Breast epithelium (tissue), 4 donors: ENCODE results near the gene MYBBP1A. TPM values are rescaled to one million over a fixed set of nuclear protein-coding genes. Genes with fewer than 3 reads are reported as not detected.
"Not testable (repeated sequence)": the region's sequence is repeated elsewhere in the genome, so short reads cannot be mapped to it uniquely, and the experiment has no call there.

Experiments used
- DNase-seq, 2 donors: peaks; one replicate each; pipeline ENCODE4 v3.0.0-alpha.2; 2019; ENCODE audit warnings: low spot score in 2 of 2
- H3K27ac ChIP-seq, 2 donors: fragments of 200-600 bp; sonication (generic) in 1 of 2; one replicate each; pipeline ENCODE4 v1.5.1; 2016 to 2019; ENCODE audit warnings: mild to moderate bottlenecking in 1 of 2
- H3K27me3 ChIP-seq, 2 donors: fragments of 200-600 bp; sonication (generic) in 1 of 2; one replicate each; pipeline versions ENCODE4 v1.5.1 to v1.6.0; 2017 to 2019; ENCODE audit warnings: control low read depth in 1 of 2, mild to moderate bottlenecking in 1 of 2
- H3K36me3 ChIP-seq: fragments of 200-600 bp; one replicate; pipeline ENCODE4 v1.5.1; 2019
- H3K4me1 ChIP-seq, 2 donors: fragments of 200-600 bp; sonication (generic); one replicate each; pipeline ENCODE4 v1.5.1; 2016 to 2019; ENCODE audit warnings: control low read depth in 1 of 2
- H3K4me3 ChIP-seq, 3 donors: fragments of 200-600 bp; sonication (generic); 1 replicate in 2 of 3; 2 replicates in 1 of 3; pipeline ENCODE4 v1.5.1; 2016 to 2019; ENCODE audit warnings: mild to moderate bottlenecking in 3 of 3, moderate library complexity in 2 of 3
- H3K9me3 ChIP-seq, 2 donors: fragments of 200-600 bp; sonication (generic) in 1 of 2; one replicate each; pipeline ENCODE4 v1.5.1; 2016 to 2019; ENCODE audit warnings: control low read depth in 1 of 2
- POLR2A ChIP-seq: fragments of 450-650 bp; IDR thresholded peaks from one replicate; pipeline ENCODE4 v1.6.1; 2016; ENCODE audit warnings: antibody characterized with exemption, mild to moderate bottlenecking, moderate library complexity
- POLR2AphosphoS5 ChIP-seq, 3 donors: sonication (generic); formaldehyde crosslinking; IDR thresholded peaks; one replicate each; pipeline ENCODE4 v1.6.1; 2017; ENCODE audit warnings: antibody characterized with exemption in 3 of 3
- intact Hi-C: fragments of 100-400 bp; cut with DNase I; formaldehyde crosslinking; loops from one replicate; pipeline ENCODE4 v1.15.1; 2023; ENCODE audit warnings: low total_unique reads
- total RNA-seq, 3 donors: library from RNA; depleted of rRNA; stranded (reverse); fragments of >200 nt; gene quantifications; one replicate each; pipeline ENCODE4 v1.1.0, GENCODE V29; 2016
- TF ChIP-seq, protein P1 (sequence below), 3 donors: fragments of 450-650 bp; IDR thresholded peaks; one replicate each; pipeline ENCODE4 v1.5.1; 2016 to 2017; ENCODE audit warnings: antibody characterized with exemption in 3 of 3, mild to moderate bottlenecking in 3 of 3, moderate library complexity in 3 of 3

MYBBP1A gene, protein sequence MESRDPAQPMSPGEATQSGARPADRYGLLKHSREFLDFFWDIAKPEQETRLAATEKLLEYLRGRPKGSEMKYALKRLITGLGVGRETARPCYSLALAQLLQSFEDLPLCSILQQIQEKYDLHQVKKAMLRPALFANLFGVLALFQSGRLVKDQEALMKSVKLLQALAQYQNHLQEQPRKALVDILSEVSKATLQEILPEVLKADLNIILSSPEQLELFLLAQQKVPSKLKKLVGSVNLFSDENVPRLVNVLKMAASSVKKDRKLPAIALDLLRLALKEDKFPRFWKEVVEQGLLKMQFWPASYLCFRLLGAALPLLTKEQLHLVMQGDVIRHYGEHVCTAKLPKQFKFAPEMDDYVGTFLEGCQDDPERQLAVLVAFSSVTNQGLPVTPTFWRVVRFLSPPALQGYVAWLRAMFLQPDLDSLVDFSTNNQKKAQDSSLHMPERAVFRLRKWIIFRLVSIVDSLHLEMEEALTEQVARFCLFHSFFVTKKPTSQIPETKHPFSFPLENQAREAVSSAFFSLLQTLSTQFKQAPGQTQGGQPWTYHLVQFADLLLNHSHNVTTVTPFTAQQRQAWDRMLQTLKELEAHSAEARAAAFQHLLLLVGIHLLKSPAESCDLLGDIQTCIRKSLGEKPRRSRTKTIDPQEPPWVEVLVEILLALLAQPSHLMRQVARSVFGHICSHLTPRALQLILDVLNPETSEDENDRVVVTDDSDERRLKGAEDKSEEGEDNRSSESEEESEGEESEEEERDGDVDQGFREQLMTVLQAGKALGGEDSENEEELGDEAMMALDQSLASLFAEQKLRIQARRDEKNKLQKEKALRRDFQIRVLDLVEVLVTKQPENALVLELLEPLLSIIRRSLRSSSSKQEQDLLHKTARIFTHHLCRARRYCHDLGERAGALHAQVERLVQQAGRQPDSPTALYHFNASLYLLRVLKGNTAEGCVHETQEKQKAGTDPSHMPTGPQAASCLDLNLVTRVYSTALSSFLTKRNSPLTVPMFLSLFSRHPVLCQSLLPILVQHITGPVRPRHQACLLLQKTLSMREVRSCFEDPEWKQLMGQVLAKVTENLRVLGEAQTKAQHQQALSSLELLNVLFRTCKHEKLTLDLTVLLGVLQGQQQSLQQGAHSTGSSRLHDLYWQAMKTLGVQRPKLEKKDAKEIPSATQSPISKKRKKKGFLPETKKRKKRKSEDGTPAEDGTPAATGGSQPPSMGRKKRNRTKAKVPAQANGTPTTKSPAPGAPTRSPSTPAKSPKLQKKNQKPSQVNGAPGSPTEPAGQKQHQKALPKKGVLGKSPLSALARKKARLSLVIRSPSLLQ (N-terminal part only)
- 10 to 100 TPM; 26.9 to 61.6 (median 50.1) TPM for total RNA-seq

- peak; percentile 92 to 97 for DNase-seq
- Histone ChIP-seq H3K4me3 (peak within 1 kb of the TSS; percentile 71 to 93 (median 88)), H3K9me3 (no peaks in the 10 kb centered on the region), H3K27ac (peak within 1 kb of the TSS; percentile 78 to 83), H3K36me3 (no peaks in the 10 kb centered on the region), H3K27me3 (no peaks in the 10 kb centered on the region), H3K4me1 (peaks cover 7 to 27% of the 10 kb centered on the region in 2 donors)
- intact Hi-C loops: no loop called here
- TF ChIP-seq, protein P1, sequence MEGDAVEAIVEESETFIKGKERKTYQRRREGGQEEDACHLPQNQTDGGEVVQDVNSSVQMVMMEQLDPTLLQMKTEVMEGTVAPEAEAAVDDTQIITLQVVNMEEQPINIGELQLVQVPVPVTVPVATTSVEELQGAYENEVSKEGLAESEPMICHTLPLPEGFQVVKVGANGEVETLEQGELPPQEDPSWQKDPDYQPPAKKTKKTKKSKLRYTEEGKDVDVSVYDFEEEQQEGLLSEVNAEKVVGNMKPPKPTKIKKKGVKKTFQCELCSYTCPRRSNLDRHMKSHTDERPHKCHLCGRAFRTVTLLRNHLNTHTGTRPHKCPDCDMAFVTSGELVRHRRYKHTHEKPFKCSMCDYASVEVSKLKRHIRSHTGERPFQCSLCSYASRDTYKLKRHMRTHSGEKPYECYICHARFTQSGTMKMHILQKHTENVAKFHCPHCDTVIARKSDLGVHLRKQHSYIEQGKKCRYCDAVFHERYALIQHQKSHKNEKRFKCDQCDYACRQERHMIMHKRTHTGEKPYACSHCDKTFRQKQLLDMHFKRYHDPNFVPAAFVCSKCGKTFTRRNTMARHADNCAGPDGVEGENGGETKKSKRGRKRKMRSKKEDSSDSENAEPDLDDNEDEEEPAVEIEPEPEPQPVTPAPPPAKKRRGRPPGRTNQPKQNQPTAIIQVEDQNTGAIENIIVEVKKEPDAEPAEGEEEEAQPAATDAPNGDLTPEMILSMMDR (IDR thresholded peaks at IDR 0.05): peak in 1 of 3 donors; percentile 11
- TF ChIP-seq POLR2AphosphoS5 (IDR thresholded peaks at IDR 0.05) (peak in 2 of 3 donors; percentile 60 to 63), POLR2A (peak; percentile 55)
These were observed at the start of gene MYBBP1A for GRCh38 chr17:4554997-4555799. TSS of gene MYBBP1A (minus strand) at chr17:4555384. CDS start at chr17:4555324, 60 bp downstream.

DNA sequence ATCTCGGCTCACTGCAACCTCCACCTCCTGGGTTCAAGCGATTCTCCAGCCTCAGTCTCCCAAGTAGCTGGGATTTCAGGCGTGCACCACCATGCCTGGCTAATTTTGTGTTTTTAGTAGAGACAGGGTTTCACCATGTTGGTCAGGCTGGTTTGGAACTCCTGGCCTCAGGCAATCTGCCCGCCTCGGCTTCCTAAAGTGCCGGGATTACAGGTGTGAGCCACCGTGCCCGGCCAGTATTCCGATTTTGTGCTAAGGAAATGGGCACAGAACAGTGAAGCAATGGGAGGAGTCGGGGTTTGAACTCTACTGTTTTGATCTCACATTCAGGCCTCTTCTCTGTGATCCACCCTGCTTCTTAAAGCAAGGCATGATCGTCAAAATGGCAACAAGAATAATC lies 49.6 kb upstream of the MYBBP1A start:
- H3K4me3 ChIP-seq, H3K27me3 ChIP-seq, H3K4me1 ChIP-seq, H3K36me3 ChIP-seq, DNase-seq, intact Hi-C loops, H3K9me3 ChIP-seq: not testable (repeated sequence)
- H3K27ac ChIP-seq: peak overlapping the region in 1 of 2 donors; percentile 72

DNA sequence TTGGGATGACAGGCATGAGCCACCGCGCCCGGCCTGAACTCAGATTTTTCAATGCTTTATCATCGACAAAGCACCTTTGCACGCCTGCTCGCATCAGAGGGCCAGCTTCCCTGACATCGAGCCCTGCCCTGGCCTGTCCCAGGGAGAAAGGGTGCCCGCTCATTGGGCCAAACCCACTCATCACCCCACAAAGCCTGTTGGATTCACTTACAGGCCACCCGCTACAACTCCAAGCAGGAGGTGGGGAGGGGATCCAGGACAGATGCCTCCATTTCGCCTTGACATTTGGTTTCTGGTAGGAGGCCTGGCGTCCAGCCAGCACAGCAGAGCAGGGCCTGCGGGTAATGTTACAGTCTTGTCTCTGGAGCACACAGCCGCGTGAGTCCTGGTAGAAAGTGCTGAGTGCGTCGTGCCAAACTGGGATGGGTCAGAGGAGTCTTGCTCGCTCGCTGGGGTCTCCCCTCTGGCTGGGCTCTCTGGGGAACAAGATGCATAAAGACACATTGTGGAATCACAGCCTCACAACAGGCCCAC lies 49.0 kb upstream of the MYBBP1A start:
- Histone ChIP-seq H3K4me1 (peaks cover 0 to 8% of the 10 kb centered on the region in 2 donors), H3K27me3 (no peaks in the 10 kb centered on the region), H3K27ac (peak overlapping the region in 1 of 2 donors; percentile 72), H3K36me3 (no peaks in the 10 kb centered on the region), H3K4me3 (no peak overlapping the region), H3K9me3 (no peaks in the 10 kb centered on the region)
- TF ChIP-seq, protein P1 (IDR thresholded peaks at IDR 0.05): no peak
- no peak for TF ChIP-seq POLR2AphosphoS5 (IDR thresholded peaks at IDR 0.05)
- TF ChIP-seq POLR2A: no peak
- intact Hi-C loops: no loop called here
- DNase-seq: peak in 1 of 2 donors; percentile 30

DNA sequence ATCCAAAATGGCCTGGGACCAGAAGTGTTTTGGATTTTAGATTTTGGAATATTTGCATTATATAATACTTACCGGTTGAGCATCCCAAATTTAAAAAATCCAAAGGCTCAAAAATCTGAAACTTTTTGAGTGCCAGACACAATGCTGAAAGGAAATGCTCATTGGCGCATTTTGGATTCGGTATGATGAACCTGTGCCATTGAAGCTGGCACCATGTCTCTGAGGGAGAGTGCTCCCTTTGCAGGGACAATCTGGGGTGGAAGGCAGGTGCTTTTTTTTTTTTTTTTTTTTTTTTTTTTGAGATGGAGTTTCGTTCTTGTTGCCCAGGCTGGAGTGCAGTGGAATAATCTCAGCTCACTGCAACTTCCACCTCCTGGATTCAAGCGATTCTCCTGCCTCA lies 46.9 kb upstream of the MYBBP1A start:
- H3K27ac ChIP-seq: no peak overlapping the region
- H3K4me3 ChIP-seq: no peak overlapping the region
- peaks cover 0 to 8% of the 10 kb centered on the region in 2 donors for H3K4me1 ChIP-seq
- DNase-seq: no peak
- TF ChIP-seq POLR2A (no peak), POLR2AphosphoS5 (IDR thresholded peaks at IDR 0.05) (no peak)
- TF ChIP-seq, protein P1 (IDR thresholded peaks at IDR 0.05): no peak
- intact Hi-C loops: no loop called here
- H3K9me3 ChIP-seq: no peaks in the 10 kb centered on the region
- H3K36me3 ChIP-seq: no peaks in the 10 kb centered on the region
- no peaks in the 10 kb centered on the region for H3K27me3 ChIP-seq
